Mammary epithelial cell (primary cell): Measurements from ENCODE around the gene MYO5A.

Experiments used
- EZH2 ChIP-seq: IDR thresholded peaks from 2 replicates; pipeline ENCODE4 v1.6.1; 2012; ENCODE audit warnings: low read length, inconsistent platforms, borderline replicate concordance
- TF ChIP-seq, protein P1 (sequence below), 2 donors: IDR thresholded peaks in 1 of 2; conservative IDR thresholded peaks in 1 of 2; 2 replicates each; pipeline ENCODE4 v1.5.1; 2011 to 2012; ENCODE audit warnings: inconsistent platforms in 2 of 2, low read length in 2 of 2, mild to moderate bottlenecking in 2 of 2, control low read depth in 1 of 2, low read depth in 1 of 2; ENCODE audit not compliant: insufficient read depth in 1 of 2; ENCODE audit errors: extremely low read depth in 1 of 2

DNA sequence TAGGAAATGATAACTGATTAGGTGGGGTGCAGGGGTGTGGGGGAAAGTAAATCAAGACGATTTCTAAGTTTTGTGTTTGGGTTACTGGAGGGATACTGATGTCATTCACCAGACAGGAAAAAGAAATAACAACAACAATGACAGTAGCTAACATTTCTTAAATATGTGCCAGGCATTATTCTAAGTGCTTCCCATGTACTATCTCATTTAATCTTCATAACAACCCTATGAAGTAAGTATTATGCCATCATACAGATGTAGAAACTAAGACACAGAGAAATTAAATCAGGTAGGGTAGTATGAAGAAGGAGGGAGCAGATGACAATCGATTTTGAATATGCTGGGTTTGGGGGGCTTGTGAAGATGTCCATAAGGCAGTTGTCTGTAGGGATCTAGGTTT is 13.3 kb downstream of the MYO5A start:
- TF ChIP-seq, protein P1, sequence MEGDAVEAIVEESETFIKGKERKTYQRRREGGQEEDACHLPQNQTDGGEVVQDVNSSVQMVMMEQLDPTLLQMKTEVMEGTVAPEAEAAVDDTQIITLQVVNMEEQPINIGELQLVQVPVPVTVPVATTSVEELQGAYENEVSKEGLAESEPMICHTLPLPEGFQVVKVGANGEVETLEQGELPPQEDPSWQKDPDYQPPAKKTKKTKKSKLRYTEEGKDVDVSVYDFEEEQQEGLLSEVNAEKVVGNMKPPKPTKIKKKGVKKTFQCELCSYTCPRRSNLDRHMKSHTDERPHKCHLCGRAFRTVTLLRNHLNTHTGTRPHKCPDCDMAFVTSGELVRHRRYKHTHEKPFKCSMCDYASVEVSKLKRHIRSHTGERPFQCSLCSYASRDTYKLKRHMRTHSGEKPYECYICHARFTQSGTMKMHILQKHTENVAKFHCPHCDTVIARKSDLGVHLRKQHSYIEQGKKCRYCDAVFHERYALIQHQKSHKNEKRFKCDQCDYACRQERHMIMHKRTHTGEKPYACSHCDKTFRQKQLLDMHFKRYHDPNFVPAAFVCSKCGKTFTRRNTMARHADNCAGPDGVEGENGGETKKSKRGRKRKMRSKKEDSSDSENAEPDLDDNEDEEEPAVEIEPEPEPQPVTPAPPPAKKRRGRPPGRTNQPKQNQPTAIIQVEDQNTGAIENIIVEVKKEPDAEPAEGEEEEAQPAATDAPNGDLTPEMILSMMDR (conservative IDR thresholded peaks at IDR 0.05 in 1 of 2, IDR thresholded peaks at IDR 0.05 in 1 of 2; ENCODE audit: extremely low read depth in 1 of 2, insufficient read depth in 1 of 2, low read depth in 1 of 2, low read length in 2 of 2), result no peak
- TF ChIP-seq EZH2, result no peak
